ENCODE data around the gene ACSL3. TPM values are rescaled to one million over a fixed set of nuclear protein-coding genes. Genes with fewer than 3 reads are reported as not detected.

The ACSL3 gene
- total RNA-seq, 2 donors from 2014 or later, result 77.1 to 124 TPM

DNA sequence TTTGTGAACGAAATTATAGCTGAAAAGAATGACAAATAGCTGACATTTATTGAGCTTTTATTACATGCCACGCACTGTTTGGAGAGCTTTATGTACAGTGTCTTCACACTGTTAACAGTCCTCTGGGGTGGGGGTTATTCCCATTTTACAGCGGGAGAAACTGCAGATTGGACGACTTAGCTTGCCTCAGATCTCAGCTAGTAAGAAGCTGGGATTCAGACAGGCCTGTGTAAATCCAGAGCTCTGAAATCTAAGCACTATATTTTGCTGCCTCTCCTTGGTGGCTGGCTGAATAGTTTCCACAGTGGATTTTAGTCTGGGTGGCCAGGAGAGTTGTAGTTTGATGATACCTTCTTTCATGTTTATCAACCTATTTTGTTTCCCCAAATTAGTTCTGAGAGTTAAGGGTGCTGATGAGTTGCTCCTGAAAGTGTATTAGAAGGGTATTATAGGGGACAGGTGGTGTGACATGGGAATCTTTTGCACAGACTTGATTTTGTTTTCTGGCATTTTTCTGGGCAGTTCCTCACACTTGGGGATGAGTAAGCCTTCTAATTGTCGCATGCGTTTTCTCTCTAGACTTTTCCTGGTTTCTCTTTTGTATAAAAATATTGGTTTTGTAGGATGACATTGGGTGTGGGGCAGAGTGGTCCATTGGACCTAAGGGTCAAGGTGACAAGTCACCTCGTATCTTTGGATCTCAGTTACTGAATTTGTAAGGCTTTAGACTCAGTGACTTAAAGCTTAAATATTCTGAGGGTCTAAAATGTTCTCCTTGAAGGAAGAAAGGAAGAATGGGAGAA, 1.5 kb downstream of the ACSL3 start:
- H3K27ac ChIP-seq, result peak overlapping the region; percentile 80 to 92
- peaks cover 2% of the 10 kb centered on the region for H3K4me1 ChIP-seq (replicated peaks)
- WGBS, result 16% methylated on average over 7 of the region's 7 CpGs

DNA sequence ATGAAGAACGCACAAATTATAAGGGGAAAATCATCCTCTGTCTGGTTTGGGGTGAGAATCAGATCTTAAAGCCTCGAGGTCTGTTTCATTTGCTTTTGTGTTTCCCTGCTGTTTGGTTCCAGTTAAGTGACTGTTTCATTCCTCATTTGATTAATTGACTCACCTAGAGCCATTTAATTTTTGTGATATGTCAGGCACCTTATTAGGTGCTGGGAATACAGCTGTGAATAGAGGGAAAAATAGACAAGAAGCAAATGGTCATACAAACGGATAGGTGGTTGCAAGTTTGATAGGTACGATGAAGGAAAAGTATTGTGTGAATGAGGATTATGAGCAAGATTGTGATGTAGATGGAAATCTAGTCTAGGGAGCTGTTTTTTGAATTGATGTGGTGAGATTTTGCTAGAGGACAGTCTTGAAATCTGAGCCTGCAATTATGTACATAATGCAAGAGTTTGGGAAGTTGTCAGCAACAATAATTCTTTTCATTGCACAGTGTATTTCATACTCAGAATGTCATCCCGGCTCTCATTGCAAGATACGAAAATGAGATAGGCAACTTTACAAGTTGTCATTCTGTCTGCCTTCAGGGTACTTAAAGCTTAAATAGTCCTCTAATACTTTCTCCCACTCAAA, 2.2 kb downstream of the ACSL3 start:
- Histone ChIP-seq H3K4me3 (peak overlapping the region; percentile 96 to 99), H3K4me1 (replicated peaks) (peaks cover 2% of the 10 kb centered on the region), H3K27me3 (replicated peaks; ENCODE audit: insufficient read depth) (no peaks in the 10 kb centered on the region), H3K36me3 (no peaks in the 10 kb centered on the region), H3K9me3 (no peaks in the 10 kb centered on the region), H3K27ac (peak overlapping the region; percentile 80 to 92)
- TF ChIP-seq, protein P1, sequence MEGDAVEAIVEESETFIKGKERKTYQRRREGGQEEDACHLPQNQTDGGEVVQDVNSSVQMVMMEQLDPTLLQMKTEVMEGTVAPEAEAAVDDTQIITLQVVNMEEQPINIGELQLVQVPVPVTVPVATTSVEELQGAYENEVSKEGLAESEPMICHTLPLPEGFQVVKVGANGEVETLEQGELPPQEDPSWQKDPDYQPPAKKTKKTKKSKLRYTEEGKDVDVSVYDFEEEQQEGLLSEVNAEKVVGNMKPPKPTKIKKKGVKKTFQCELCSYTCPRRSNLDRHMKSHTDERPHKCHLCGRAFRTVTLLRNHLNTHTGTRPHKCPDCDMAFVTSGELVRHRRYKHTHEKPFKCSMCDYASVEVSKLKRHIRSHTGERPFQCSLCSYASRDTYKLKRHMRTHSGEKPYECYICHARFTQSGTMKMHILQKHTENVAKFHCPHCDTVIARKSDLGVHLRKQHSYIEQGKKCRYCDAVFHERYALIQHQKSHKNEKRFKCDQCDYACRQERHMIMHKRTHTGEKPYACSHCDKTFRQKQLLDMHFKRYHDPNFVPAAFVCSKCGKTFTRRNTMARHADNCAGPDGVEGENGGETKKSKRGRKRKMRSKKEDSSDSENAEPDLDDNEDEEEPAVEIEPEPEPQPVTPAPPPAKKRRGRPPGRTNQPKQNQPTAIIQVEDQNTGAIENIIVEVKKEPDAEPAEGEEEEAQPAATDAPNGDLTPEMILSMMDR (IDR thresholded peaks at IDR 0.05), result no peak
- no peak for TF ChIP-seq POLR2A (IDR thresholded peaks at IDR 0.05)
- TF ChIP-seq POLR2AphosphoS5 (IDR thresholded peaks at IDR 0.05), result no peak
- WGBS, result 32% methylated on average over 6 of the region's 6 CpGs
- intact Hi-C loops (cut with DNase I), result loop anchor here (1.0 kb wide), 1 partner anchor 155 kb away; no protein-coding TSS in a partner anchor
- no peak for DNase-seq (ENCODE audit: low spot score)

More for the DNA sequence above, 1.5 kb downstream of the ACSL3 start:
- no peaks in the 10 kb centered on the region for H3K9me3 ChIP-seq
- DNase-seq (ENCODE audit: low spot score), result peak; percentile 38
- H3K27me3 ChIP-seq (replicated peaks; ENCODE audit: insufficient read depth), result no peaks in the 10 kb centered on the region
- no peaks in the 10 kb centered on the region for H3K36me3 ChIP-seq
- TF ChIP-seq, protein P1 (IDR thresholded peaks at IDR 0.05), result peak in 1 of 4 experiments; percentile 31
- no peak for TF ChIP-seq POLR2A (IDR thresholded peaks at IDR 0.05)
- peak overlapping the region; percentile 96 to 99 for H3K4me3 ChIP-seq
- intact Hi-C loops (cut with DNase I), result loop anchor here (1.0 kb wide), 1 partner anchor 154 kb away; no protein-coding TSS in a partner anchor

DNA sequence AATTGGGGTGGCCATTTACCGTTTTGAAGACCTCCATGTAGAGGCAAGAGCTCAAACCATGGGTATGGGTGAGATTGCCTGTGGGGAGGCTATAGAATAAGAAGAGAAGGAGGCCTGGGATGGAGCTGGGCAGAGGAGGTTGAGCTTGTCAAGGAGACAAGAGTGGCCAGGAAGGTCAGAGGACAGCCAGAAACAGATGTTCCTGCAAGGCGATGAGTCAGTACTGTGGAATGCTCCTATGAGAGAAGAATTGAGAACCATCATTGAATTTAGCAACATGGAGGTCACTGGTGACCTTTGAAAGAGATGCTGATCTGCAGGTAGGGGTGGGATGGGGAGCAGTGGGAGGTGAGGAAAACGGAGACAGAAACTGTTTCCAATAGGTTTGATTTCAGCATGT, 3.5 kb downstream of the ACSL3 start:
- H3K36me3 ChIP-seq, result no peaks in the 10 kb centered on the region
- no peak for DNase-seq (ENCODE audit: low spot score)
- 82% methylated on average over 3 of the region's 3 CpGs for WGBS
- no peaks in the 10 kb centered on the region for H3K9me3 ChIP-seq
- H3K4me1 ChIP-seq (replicated peaks), result peaks cover 2% of the 10 kb centered on the region
- peak overlapping the region in 1 of 2 donors; percentile 20 for H3K27ac ChIP-seq
- H3K4me3 ChIP-seq, result peak overlapping the region in 1 of 2 donors; percentile 99
- TF ChIP-seq, protein P1 (IDR thresholded peaks at IDR 0.05), result no peak
- no peak for TF ChIP-seq POLR2AphosphoS5 (IDR thresholded peaks at IDR 0.05)
- no peak for TF ChIP-seq POLR2A (IDR thresholded peaks at IDR 0.05)
- intact Hi-C loops (cut with DNase I), result no loop called here
- no peaks in the 10 kb centered on the region for H3K27me3 ChIP-seq (replicated peaks; ENCODE audit: insufficient read depth)

DNA sequence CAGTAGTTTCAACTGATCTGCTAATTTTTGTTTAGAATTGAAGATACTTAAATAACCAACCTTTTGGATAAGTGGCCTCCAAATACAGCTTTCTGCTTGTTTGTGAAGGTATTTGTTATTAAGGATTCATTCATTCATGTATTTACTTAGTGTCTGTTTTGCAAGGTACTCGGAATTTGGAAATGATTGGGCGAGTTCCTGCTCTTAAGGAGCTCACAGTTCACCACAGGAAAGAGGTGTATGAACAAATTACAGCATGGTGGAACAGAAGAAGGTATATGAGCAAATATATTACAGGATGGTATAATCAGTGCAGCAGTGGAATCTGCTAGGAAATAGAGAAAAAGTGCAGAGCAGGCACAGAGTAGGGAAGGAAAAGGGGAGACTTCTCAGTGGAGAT, 4.5 kb downstream of the ACSL3 start:
- no peaks in the 10 kb centered on the region for H3K36me3 ChIP-seq
- no peak overlapping the region for H3K27ac ChIP-seq
- peaks cover 2% of the 10 kb centered on the region for H3K4me1 ChIP-seq (replicated peaks)
- H3K27me3 ChIP-seq (replicated peaks; ENCODE audit: insufficient read depth), result no peaks in the 10 kb centered on the region
- TF ChIP-seq POLR2AphosphoS5 (IDR thresholded peaks at IDR 0.05), result no peak
- TF ChIP-seq POLR2A (IDR thresholded peaks at IDR 0.05), result no peak
- TF ChIP-seq, protein P1 (IDR thresholded peaks at IDR 0.05), result no peak
- no peaks in the 10 kb centered on the region for H3K9me3 ChIP-seq
- intact Hi-C loops (cut with DNase I), result no loop called here
- H3K4me3 ChIP-seq, result no peak overlapping the region
- WGBS, result 54% methylated on average over 2 of the region's 2 CpGs
- no peak for DNase-seq (ENCODE audit: low spot score)

Measured in prostate gland (tissue), 2 donors.